HG02970 (cell line): ENCODE results near the gene HMX1.

ENCODE experiments used
- ATAC-seq: cut with Tn5 transposase; IDR thresholded peaks from one replicate; pipeline ENCODE4 v1.9.1; 2021; ENCODE audit warnings: mild to moderate bottlenecking, moderate library complexity, moderate number of reproducible peaks; ENCODE audit not compliant: unreplicated experiment, low FRiP score

The HMX1 gene

DNA sequence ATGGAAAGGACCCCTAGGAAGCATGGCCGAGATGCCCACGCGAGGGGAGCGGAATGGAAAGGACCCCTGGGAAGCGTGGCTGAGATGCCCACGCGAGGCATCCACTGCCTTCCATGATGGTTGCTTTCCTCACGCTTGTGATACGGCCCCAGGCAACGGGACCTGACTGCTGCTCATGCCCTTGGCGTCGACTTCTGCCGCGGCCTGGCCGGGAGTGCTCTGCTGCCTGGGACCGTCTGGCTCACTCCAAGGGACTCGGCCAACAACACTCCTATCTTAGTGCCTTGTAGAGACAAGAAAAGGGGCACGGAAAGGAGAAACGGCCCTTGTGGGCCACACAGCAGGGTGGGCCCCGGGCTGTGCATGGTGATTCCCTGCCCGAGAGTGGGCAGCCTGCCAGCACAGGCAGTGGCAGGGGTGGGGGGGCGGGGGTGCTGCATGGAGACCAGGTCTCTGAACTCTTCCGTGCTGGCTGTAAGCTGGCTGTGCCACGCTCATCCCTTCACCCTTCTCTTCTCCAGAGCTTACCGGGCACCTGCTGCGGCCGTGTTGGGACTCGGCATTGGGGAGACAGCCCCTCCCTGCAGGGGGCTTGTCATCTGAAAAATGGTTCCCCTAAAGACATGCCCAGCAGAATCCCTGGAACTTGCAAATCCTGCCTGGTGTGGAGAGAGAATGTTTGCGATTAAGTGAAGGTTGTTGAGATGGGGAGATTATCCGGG, 38.6 kb upstream of the HMX1 start:
- no peak for ATAC-seq

DNA sequence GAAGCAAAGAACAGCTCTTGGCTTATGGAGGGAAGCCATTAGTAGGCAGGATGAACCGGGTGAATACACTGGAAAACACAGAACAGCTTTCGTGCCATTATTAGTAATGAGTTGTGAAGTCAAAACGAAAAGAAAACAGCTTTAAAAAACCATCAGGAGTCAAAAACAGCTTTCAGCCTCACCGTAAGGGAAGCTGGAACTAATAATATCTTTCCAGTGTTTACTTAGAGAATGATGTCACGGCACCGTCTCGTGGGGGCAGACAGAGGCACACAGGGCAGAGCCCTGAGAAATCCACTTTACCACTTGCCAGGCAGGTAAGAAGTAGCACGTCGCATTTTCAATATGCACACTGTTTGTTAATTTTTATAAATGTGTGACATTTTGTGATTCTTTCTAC, 37.9 kb upstream of the HMX1 start:
- no peak for ATAC-seq

DNA sequence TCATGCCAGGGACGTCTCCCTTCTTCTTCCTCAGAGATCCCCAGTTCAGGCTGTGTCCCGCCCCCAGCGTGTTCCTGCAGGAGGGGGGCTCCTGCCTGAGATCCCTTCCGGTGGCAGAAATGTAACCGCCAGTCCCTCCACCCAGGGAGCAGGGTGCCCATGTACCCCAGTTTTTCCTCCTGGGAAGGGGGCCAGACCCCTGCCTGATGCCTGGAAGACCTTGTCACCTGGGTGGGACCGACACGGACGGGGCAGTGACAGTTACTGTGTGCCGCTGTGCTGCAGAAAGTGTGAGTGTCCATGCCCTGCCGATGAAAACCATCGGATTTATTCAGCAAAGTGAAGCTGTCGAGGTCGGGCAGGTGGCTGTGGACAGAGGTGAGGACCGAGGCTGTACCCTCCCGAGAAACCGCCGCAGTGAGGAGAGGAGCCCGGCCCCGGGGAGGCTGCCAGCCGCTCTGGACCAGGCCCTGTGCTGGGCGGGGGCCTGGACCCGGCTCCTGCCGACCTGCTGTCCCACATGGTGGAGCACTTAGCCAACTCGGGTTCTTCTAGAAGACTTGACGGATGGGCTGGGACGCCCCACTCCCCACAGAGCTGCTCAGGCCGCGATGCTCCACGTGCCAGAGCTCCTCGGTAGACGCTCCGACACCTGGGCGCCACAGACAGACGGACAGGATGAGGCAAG, 36.7 kb upstream of the HMX1 start:
- ATAC-seq = no peak

DNA sequence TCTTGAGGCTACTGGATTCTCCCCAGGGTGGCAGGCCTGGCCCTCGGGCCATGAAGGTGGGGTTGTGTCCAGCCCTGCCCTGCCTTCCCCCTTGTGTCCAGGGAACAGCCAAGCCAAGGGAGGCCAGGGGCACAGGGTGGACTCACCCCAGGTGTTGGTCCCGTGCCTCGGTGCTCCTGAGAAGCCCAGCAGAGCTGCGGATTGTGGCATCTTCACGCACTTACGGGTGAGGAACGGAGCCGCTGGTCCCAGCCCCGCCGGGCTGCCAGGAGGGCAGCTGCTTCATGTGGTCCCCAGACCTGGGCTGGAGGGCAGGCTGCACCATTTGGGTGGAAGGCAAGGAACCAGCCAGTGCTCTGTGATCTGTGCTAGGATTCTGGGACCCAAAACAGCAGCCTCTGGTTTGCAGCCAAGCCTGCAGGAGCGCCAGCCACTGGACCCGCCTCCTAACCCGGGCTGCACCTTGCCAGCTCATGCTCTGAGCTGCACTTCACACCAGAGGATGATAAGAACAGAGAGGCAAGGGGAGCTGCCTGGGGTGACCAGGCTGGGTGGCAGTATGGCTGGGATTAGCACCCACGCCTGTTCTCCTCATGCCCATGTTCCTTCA, 36.1 kb upstream of the HMX1 start:
- no peak for ATAC-seq

DNA sequence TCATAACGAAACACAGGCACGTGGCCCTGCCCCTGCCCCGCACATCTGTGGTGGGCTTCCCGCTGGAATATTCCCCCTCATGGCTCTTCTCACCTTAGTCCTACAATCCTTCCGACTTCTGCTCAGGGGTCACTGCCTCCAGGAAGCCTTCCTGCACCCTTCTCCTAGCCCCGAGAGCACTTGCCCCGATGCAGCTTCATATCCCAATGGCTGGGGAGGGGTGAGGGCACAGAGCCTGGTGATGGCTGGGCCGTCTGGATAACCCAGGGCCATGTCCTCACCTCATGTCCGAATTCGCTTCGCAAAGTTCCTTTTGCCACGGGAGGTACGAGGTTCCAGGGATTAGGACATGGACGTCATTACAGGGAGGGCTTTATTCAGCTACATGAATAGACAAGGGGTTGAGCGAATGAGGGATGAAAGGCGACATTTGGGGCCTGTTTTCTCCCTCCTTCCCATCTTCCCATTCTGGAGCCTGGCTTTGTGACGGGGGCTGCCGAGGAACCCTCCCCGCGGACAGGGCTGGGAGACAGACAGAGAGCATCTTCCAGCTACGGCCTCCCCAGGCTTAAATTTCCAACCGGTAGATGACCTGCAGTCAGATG, 35.5 kb upstream of the HMX1 start:
- ATAC-seq = no peak

DNA sequence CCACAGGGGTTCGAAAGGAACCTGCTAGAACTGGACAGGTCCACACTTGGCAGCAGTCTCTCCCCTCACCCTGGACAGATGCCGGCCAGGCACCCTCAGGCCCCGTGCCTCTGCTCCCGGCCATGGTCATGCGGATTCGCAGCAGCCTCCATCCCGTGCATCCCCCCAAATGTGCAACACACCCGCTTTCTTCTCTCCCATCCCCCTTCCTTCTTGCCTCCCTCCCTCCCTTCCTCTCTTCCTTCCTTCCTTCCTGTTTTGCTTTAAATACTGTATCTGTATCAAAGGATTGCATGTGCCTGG, 35.0 kb upstream of the HMX1 start:
- ATAC-seq = no peak

DNA sequence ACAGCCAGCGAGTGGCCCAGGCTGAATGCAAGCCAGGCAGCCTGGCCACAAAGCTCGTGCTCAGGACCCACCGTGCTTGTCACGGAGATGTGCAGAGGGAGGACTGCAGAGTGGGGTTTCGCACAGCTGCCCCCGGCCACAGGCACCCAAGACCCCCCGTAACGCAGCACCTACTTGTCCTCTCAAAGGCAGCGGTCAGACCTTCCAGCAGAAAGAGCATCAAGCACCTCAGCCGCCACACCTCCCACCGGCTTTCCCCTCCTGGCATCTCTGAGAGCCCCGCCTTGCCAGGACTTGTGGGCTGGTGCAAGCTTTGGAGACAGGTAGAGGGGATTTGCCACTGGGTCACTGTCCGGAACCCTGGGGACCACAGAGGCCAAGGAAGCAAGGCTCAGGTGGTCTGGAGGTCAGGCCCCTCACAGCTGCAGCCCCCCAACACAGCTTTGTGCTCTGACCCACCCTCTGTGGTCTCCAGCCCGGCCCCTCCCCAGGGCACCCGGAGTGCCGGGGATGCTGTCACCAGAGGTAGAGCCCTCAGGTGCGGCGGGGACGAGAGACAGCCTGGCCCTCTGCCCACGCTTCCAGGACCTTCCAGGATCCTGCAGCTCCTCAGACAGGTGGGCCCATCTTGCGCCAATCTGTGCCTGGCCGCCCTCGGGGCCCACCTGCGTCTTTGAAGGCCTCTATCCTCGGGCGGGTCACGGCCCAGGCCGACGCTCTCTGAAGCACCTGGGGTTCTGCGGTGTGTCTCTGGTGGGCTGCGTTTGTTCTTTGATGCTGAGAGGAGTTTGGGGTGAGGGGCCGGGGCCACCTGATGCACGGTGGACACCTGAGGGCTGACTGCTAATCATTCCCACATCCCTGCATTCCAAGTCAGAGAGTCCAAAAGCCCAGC, 34.4 kb upstream of the HMX1 start:
- no peak for ATAC-seq

DNA sequence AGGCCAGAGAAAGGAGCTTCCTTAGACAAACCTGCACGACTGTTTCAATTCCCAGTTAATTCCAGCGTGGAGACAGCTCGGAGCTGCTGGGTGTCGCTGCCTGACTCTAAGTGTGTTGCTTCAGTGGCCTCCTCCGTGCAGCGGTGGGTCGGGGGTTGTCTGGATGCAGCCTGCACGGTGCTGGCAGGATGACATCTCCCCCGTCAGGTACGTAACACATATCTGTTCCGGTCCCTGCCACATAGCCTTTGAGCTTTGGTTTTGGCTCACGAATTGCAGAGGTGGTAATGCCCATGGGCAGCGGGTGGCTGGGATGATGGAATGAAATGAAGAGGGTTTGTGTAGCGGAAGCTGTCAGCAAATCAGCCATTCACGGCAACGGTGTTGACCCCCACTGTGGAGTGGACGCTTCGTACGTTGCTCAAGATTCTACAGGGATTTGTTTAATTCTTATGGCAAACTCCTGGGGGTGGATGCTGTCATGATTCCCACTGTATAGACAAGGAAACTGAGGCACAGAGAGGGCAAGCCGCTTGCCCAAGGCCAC, 33.7 kb upstream of the HMX1 start:
- no peak for ATAC-seq

DNA sequence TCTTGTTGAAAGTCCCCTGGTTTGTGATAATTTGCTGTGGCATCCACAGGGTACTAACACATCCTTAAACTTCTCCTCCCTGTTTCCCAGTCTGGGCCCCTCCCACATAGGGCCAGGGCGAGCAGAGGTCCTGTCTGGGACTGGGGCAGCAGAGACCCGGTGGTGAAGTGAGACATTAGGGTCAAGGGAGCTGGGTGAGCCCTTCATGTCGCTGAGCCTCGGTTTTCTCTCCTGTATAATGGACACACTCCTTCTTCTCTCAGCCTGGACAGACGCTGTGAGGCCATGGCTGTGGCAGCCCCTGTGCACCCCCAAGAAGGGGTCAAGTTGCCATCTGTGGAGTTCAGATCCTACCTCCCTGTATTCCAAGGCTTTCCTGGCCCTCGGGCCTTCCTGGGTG, 33.0 kb upstream of the HMX1 start:
- ATAC-seq = no peak

DNA sequence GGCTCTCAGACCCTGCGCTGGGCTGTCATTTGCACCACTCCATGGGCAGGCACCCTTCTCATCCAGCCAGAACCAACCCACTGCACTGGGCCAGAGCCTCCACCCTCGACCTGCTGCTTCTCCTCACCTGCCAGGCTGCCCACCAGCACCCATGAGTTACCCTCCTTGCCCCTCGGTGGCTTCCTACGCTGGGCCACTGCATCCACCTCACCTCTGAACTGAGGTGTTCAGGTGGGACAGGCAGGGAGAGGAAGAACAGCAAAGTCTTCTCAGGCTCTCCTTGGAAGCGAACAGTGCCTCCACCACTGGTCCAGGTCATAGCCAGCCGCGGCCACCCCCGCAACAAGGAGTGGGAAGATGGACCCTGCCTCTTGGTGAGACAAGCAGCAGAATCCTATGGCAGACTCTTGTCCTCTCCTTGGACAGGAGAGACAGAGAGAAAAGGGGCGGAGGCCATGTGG, 32.4 kb upstream of the HMX1 start:
- ATAC-seq = no peak

DNA sequence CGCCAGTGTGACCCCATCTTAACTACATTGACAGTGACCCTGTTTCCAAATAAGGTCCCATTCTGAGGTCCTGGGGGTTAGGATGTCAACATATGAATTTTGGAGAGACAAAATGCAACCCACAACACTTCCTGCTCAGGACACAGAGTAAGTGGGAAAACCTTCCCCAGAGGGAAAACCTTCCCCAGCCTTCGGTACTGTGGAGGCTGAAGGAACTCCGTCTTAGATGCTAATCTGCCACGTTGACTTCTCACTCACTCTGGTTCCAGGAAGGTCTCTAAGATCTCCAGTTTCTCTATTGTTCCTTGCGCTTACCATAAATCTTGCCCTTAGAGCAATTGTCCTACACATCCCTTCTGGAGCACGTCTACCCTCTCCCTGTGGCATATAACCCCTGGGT, 29.7 kb upstream of the HMX1 start:
- no peak for ATAC-seq

DNA sequence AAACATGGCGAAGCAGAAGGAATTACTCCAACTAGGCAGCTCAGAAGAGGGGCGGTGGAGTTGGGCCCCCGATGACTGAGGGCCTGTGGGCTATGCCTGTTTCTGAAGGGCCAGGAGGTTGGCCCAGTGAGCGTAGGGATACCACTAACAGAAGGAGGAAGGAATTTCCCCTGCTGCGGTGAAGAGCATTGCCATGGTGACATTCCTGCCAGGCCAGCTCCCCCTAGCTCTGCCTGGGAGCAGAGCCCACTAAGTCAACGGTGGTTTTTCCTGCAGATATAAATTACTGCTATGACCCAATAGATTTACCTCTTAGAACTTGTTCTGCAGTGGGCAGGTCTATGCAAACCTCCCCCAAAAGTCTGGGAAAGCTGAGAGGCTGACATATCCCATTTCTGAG, 28.9 kb upstream of the HMX1 start:
- no peak for ATAC-seq

DNA sequence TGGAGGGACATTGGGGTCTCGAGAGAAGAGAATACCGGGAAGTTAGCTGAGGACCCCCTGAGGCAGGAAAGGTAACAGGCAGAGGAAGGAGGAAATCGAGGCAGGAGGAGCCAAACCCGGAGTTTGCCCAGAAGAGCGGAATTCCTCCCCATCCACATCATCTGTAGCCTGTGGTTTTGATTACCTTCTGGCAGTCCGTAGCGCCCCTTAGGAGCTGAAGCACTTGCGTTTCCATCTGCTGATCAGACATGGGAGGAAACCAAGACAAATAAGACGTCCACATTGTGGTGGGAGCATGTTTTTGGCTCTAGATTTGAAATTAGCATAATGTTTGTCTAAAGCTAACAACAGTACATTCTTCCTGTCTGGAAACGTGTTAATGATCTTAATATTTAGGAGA, 26.8 kb upstream of the HMX1 start:
- ATAC-seq = no peak

DNA sequence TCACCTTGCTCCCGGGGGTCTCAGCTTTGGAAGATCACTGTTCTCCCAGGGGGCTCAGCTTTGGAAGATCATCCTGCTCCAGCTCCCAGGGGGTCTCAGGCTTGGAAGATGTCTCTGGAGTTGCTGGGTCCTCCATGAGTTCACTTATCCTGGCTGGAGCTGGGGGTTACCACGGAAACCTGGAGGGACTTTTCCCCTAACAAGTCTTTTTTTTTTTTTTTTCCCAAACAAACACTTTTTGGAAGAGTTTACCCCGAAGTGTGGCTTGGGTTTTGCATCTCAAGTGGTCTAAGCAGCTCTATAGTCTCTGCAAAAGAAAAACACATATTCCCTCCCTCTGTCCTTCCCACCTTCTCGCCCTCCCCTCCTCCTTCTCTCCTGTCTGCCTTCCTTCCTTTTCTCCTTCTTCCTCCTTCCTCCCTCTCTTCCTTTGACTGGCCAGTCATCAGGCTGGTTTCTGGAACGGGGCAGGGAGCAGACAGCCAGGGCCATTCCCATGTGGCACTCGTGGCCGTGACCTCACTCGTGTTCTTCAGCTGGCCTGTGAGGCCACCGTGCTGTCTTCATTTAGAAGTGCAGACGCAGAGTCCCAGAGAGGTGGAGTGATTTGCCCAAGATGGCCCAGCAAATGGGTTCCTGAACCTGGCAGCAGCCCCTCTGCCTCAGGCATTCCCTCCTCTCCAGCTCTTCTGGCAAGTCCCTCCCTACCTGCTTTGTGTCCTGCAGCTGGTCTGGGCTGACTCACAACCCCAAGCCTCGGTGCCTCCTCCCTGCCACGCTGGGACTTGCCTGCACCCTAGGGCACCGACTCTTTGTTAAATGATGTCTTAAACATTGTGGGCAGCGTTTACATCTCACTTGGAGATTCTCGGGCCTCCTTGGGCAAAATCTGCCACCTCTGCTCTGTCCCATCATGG, 25.9 kb upstream of the HMX1 start:
- no peak for ATAC-seq

DNA sequence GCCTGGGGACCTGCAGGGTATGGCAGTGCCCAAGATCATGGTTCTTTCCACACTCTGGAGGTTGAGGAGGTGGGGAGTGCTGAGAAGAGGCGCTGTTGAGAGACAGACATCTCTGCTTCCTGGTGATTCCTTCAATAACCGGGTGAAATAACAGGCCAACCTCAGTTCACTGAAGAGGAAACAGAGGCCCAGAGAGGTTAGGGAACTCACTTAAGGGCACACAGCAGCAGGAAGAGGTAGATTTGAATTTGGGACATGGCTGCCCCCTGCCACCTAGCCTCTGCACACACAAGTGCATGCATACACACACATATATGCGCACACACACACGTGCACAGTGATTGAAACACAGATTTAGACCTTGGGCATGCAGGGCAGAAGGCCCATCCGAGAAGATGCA, 24.9 kb upstream of the HMX1 start:
- no peak for ATAC-seq

DNA sequence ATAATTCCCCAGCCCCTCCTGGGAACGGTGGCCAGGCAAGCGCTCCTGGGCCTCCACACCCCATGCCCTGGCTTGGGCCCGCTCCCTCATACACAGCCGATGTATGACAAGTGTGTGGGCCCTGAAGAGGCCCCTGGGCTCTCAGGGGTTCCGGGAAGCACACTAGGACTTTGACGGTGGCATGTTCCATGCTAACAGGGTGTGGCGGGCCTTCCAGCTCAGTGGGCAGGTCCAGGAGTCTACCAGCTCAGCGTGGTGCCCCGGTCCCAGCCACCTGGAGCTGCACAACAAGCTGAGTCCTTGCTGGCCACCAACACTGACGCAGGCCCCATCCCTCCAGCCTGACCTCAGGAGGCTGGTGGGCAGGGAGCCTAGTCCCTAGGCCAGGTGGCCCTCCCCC, 24.4 kb upstream of the HMX1 start:
- ATAC-seq = no peak

DNA sequence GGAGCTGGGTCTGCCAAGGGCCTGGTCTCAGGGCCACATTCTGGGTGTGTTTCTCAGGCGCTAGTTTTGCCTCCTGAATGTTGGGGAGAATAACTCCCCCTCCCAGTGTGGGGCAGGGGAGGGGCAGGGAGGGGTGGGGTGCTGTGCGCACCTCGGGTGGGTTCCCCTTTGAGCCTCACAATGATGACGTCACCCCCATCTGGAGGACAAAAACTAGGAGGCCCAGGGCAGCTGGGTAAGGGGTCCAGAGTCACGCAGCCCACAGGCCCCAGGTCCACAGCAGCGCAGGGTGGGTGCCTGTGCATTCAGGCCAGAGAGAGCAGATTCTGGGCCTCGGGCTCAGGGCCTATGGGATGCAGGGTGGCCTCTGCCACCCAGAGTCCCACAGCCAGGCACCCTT, 23.7 kb upstream of the HMX1 start:
- ATAC-seq = no peak

DNA sequence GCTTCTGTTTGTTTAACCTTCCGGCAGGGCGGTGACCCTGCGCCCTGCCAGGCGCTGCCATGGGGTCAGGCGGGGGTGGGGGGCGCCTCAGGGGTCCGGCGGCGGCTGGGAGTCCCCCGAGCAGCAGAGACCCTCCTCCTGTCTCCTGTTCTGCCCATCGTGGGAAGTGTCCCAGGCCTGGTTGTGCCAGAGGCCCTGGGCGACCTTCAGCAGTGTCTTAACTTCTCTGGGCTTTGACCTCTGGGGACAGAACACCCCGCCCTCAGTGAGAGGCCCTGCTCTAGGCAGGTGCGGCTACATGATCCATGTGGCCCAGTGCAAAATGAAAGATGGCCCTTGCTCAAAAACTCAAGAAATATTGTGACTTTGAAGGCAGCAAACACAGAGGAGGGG, 22.8 kb upstream of the HMX1 start:
- no peak for ATAC-seq

DNA sequence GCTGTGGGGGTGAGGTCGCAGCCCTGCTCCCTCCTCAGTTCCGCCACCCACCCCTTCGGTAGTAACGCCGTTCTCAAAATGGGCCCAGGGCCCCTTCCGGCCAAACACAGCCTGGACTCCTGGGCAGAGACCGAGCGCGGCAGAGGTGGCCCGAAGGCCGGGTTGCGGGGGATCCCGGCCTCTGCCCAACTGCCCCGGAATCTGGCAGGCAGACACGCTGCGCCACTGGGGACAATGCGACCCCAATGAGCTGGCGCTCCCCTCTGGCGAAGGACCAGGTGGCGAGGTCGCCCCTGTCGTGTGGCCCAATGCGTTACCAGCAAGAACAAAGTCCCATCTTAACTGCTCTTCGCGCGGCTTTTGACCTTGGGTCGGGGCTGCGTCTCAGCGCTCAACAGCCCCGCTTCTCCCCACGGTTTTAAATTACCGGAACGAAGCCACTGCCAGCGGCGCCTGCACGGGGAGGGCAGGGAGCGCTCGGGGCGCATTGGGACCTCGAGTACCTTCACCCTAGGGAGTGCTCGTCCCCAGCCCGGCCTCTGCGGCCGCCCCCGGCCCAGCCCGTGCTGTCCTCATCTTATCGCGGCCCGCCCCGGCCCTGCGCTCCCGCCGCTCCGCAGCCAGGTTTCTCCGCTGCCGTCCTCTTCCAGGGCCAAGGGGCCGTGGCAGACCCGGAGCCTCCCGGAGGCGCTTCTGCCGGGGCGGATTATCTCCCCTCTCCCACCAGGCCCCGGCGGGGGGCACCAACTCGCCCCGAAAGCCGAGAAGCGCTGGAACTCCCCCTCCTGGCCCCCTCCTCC, 22.2 kb upstream of the HMX1 start:
- no peak for ATAC-seq
